Endothelial cell of umbilical vein (primary cell): Measurements from ENCODE around the gene LST1.

Experiments used
- EZH2 ChIP-seq: IDR thresholded peaks from 2 replicates; pipeline ENCODE4 v1.6.1; 2012; ENCODE audit warnings: borderline replicate concordance, low read depth, mild to moderate bottlenecking, moderate library complexity, low read length, inconsistent platforms; ENCODE audit not compliant: severe bottlenecking
- FOS ChIP-seq: IDR thresholded peaks from 2 replicates; pipeline ENCODE4 v1.6.1; 2011; ENCODE audit warnings: mild to moderate bottlenecking, low read length, moderate library complexity, borderline replicate concordance; ENCODE audit not compliant: insufficient read depth
- GATA2 ChIP-seq: IDR thresholded peaks from 2 replicates; pipeline ENCODE4 v1.7.0; 2011; ENCODE audit warnings: low read depth, mild to moderate bottlenecking, moderate library complexity, mixed read lengths, low read length; ENCODE audit not compliant: insufficient read length, insufficient read depth
- JUN ChIP-seq: IDR thresholded peaks from 2 replicates; pipeline ENCODE4 v1.6.1; 2011; ENCODE audit warnings: borderline replicate concordance, low read depth; ENCODE audit not compliant: insufficient read length, insufficient read depth
- MAX ChIP-seq: IDR thresholded peaks from 2 replicates; pipeline ENCODE4 v1.6.1; 2011; ENCODE audit not compliant: insufficient read depth, insufficient read length
- MYC ChIP-seq: IDR thresholded peaks from one replicate; pipeline ENCODE4 v1.6.1; 2011; ENCODE audit warnings: mild to moderate bottlenecking, low read depth, low read length
- POLR2A ChIP-seq: IDR thresholded peaks from 2 replicates; pipeline ENCODE4 v1.6.1; 2012; ENCODE audit warnings: low read depth, mild to moderate bottlenecking, control low read depth, low read length
- POLR2AphosphoS5 ChIP-seq: IDR thresholded peaks from 2 replicates; pipeline ENCODE4 v1.6.1; 2012; ENCODE audit warnings: low read depth, mild to moderate bottlenecking, control low read depth, low read length, moderate library complexity; ENCODE audit not compliant: insufficient read depth
- TF ChIP-seq, protein P1 (sequence below), 2 donors: IDR thresholded peaks; 1 replicate in 1 of 2; 2 replicates in 1 of 2; pipeline ENCODE4 v1.5.1; 2011; ENCODE audit warnings: low read length in 2 of 2, mild to moderate bottlenecking in 2 of 2, moderate library complexity in 2 of 2, control low read depth in 1 of 2, inconsistent platforms in 1 of 2, low read depth in 1 of 2; ENCODE audit not compliant: insufficient read depth in 1 of 2; ENCODE audit errors: extremely low read depth in 1 of 2

GRCh38 chr6:31581434-31582229, 4.4 kb upstream of the LST1 start:
- TF ChIP-seq, protein P1, sequence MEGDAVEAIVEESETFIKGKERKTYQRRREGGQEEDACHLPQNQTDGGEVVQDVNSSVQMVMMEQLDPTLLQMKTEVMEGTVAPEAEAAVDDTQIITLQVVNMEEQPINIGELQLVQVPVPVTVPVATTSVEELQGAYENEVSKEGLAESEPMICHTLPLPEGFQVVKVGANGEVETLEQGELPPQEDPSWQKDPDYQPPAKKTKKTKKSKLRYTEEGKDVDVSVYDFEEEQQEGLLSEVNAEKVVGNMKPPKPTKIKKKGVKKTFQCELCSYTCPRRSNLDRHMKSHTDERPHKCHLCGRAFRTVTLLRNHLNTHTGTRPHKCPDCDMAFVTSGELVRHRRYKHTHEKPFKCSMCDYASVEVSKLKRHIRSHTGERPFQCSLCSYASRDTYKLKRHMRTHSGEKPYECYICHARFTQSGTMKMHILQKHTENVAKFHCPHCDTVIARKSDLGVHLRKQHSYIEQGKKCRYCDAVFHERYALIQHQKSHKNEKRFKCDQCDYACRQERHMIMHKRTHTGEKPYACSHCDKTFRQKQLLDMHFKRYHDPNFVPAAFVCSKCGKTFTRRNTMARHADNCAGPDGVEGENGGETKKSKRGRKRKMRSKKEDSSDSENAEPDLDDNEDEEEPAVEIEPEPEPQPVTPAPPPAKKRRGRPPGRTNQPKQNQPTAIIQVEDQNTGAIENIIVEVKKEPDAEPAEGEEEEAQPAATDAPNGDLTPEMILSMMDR (IDR thresholded peaks at IDR 0.05; ENCODE audit: extremely low read depth in 1 of 2, insufficient read depth in 1 of 2, low read depth in 1 of 2, low read length in 2 of 2), result no peak
- no peak for TF ChIP-seq GATA2
- no peak for TF ChIP-seq POLR2AphosphoS5
- TF ChIP-seq POLR2A, result peak; percentile 43
- no peak for TF ChIP-seq EZH2
- TF ChIP-seq FOS, result no peak
- no peak for TF ChIP-seq MAX
- TF ChIP-seq MYC, result no peak
- TF ChIP-seq JUN, result no peak
